HepG2 (cell line): ENCODE measurements around the gene ST8SIA3. TPM values are rescaled to one million over a fixed set of nuclear protein-coding genes. Genes with fewer than 3 reads are reported as not detected.

Experiments
- ATAC-seq: fragments of 200-7000 bp; cut with Tn5 transposase; 3 replicates; pipeline ENCODE4 v1.9.1; 2020; ENCODE audit warnings: mild to moderate bottlenecking, moderate library complexity
- BruUV-seq: library from RNA; stranded (reverse); fragments of 400-500 nt; replicated peaks from 2 replicates; lab custom pipeline; 2021; lab: Mats Ljungman, UMichigan
- CTCF ChIA-PET: fragments of 300-600 bp; formaldehyde crosslinking; extraction: SDS; loops from one replicate; lab custom pipeline; 2021; ENCODE audit warnings: low total read pairs, inconsistent platforms, low intra/inter-chr PET ratio; lab: Yijun Ruan, JAX
- POLR2A ChIA-PET: fragments of 350-600 bp; sonication (Branson Sonifier 250); formaldehyde crosslinking; loops from one replicate; lab custom pipeline; 2020; ENCODE audit warnings: antibody characterized with exemption, inconsistent platforms; lab: Yijun Ruan, JAX
- DNase-seq: peaks from one replicate; pipeline ENCODE4 v3.0.0-alpha.2; 2015; ENCODE audit warnings: low spot score
- FAIRE-seq: peaks from 3 replicates; lab custom pipeline; 2011; peaks lifted over from hg19 to GRCh38; lab: Jason Lieb, UNC
- H2AFZ ChIP-seq: one replicate; pipeline ENCODE4 v1.6.1; 2011; ENCODE audit warnings: low read length, inconsistent platforms
- H3K27ac ChIP-seq: fragments of 300-600 bp; 3 replicates; pipeline ENCODE4 v1.8.0; 2011; ENCODE audit warnings: mixed run types, mild to moderate bottlenecking, mixed read lengths, low read length, inconsistent platforms; ENCODE audit not compliant: insufficient read depth; ENCODE audit errors: extremely low read length
- H3K27me3 ChIP-seq, 2 experiments: fragments of 200-600 bp in 1 of 2; 2 replicates in 1 of 2; 3 replicates in 1 of 2; pipeline versions ENCODE4 v1.6.0 to v1.8.0; 2011; ENCODE audit warnings: low read length in 2 of 2, mild to moderate bottlenecking in 2 of 2, moderate library complexity in 2 of 2, inconsistent platforms in 1 of 2; ENCODE audit not compliant: insufficient read depth in 2 of 2, control insufficient read depth in 1 of 2
- H3K36me3 ChIP-seq, 2 experiments: fragments of 200-600 bp in 1 of 2; replicated peaks in 1 of 2; 2 replicates in 1 of 2; 3 replicates in 1 of 2; pipeline versions ENCODE4 v1.5.1 to v1.8.0; 2011; ENCODE audit warnings: low read length in 2 of 2, inconsistent platforms in 1 of 2; ENCODE audit not compliant: insufficient read depth in 2 of 2, control insufficient read depth in 1 of 2
- H3K4me1 ChIP-seq: 2 replicates; pipeline ENCODE4 v1.5.1; 2012; ENCODE audit warnings: low read length, inconsistent platforms; ENCODE audit not compliant: insufficient read depth
- H3K4me2 ChIP-seq: 2 replicates; pipeline ENCODE4 v1.6.0; 2011; ENCODE audit warnings: low read depth, low read length, inconsistent platforms
- H3K4me3 ChIP-seq, 3 experiments: fragments of 200-600 bp in 1 of 3; sonication (generic), shearing (Covaris generic) in 1 of 3; replicated peaks in 1 of 3; 2 replicates each; pipeline ENCODE4 v1.5.1; 2011 to 2016; ENCODE audit warnings: low read length in 3 of 3, inconsistent platforms in 2 of 3, low read depth in 2 of 3, mild to moderate bottlenecking in 2 of 3, control low read depth in 1 of 3, mixed read lengths in 1 of 3; ENCODE audit not compliant: insufficient read depth in 1 of 3
- H3K79me2 ChIP-seq: one replicate; pipeline ENCODE4 v1.6.1; 2011; ENCODE audit warnings: low read length, inconsistent platforms; ENCODE audit not compliant: insufficient read depth
- H3K9ac ChIP-seq: 2 replicates; pipeline ENCODE4 v1.6.0; 2011; ENCODE audit warnings: mild to moderate bottlenecking, low read depth, low read length, inconsistent platforms; ENCODE audit not compliant: insufficient read depth
- H3K9me3 ChIP-seq: 2 replicates; pipeline ENCODE4 v1.5.1; 2012; ENCODE audit warnings: mild to moderate bottlenecking, low read length
- H4K20me1 ChIP-seq: 2 replicates; pipeline ENCODE4 v1.6.0; 2011; ENCODE audit warnings: inconsistent platforms, mild to moderate bottlenecking, low read length, moderate library complexity; ENCODE audit not compliant: insufficient read depth
- CC2D1A ChIP-seq: sonication (generic); formaldehyde crosslinking; IDR thresholded peaks from 2 replicates; pipeline ENCODE4 v1.8.1; 2023; ENCODE audit warnings: mild to moderate bottlenecking, missing genetic modification reagents
- EP300 ChIP-seq, 3 experiments: sonication (generic) in 1 of 3; formaldehyde crosslinking in 1 of 3; IDR thresholded peaks; 2 replicates each; pipeline versions ENCODE4 v1.5.1 to v1.6.1; 2011 to 2020; ENCODE audit warnings: low read depth in 2 of 3, low read length in 2 of 3, borderline replicate concordance in 1 of 3, improper control_type of control experiment in 1 of 3, mild to moderate bottlenecking in 1 of 3, missing genetic modification reagents in 1 of 3, moderate library complexity in 1 of 3
- KAT2B ChIP-seq: fragments of 150-350 bp; IDR thresholded peaks from 2 replicates; pipeline ENCODE4 v1.6.1; 2014; ENCODE audit warnings: low read depth, low read length, borderline replicate concordance
- NR2F6 ChIP-seq, 2 experiments: IDR thresholded peaks; 2 replicates each; pipeline ENCODE4 v1.6.1; 2016; ENCODE audit warnings: antibody characterized with exemption in 1 of 2, mild to moderate bottlenecking in 1 of 2
- NRL ChIP-seq: sonication (generic); formaldehyde crosslinking; IDR thresholded peaks from 2 replicates; pipeline ENCODE4 v1.5.0; 2020; ENCODE audit warnings: missing genetic modification reagents, mild to moderate bottlenecking, moderate library complexity, borderline replicate concordance
- PHF21A ChIP-seq: sonication (generic); formaldehyde crosslinking; IDR thresholded peaks from 2 replicates; pipeline ENCODE4 v1.5.0; 2020; ENCODE audit warnings: mild to moderate bottlenecking, missing genetic modification reagents
- REST ChIP-seq, 2 experiments: IDR thresholded peaks; 2 replicates each; pipeline ENCODE4 v1.6.1; 2011 to 2012; ENCODE audit warnings: low read length in 2 of 2, borderline replicate concordance in 1 of 2, low read depth in 1 of 2, mild to moderate bottlenecking in 1 of 2, moderate library complexity in 1 of 2
- TEAD2 ChIP-seq: sonication (generic); formaldehyde crosslinking; IDR thresholded peaks from 2 replicates; pipeline ENCODE4 v1.9.0; 2021; ENCODE audit warnings: missing genetic modification reagents
- XBP1 ChIP-seq: sonication (generic); formaldehyde crosslinking; IDR thresholded peaks from 2 replicates; pipeline ENCODE4 v1.5.0; 2020; ENCODE audit warnings: missing genetic modification reagents
- ZBTB43 ChIP-seq: sonication (generic); formaldehyde crosslinking; conservative IDR thresholded peaks from 2 replicates; pipeline ENCODE4 v1.4.0; 2020; ENCODE audit warnings: missing genetic modification reagents
- ZNF687 ChIP-seq: sonication (generic); formaldehyde crosslinking; IDR thresholded peaks from 2 replicates; pipeline ENCODE4 v1.5.1; 2020; ENCODE audit warnings: mild to moderate bottlenecking, missing genetic modification reagents, moderate library complexity
- ZNF737 ChIP-seq: sonication (generic); formaldehyde crosslinking; IDR thresholded peaks from 2 replicates; pipeline ENCODE4 v1.5.0; 2020; ENCODE audit warnings: missing genetic modification reagents, mild to moderate bottlenecking, borderline replicate concordance
- WGBS: methylation state at CpG from one replicate; pipeline ENCODE4 v1.1.6; 2017; ENCODE audit warnings: low lambda C conversion rate; 5-methylcytosine and 5-hydroxymethylcytosine counted together
- in situ Hi-C: cut with HindIII; loops from 2 replicates; pipeline ENCODE4 v1.10.0; 2017; ENCODE audit warnings: low pct_unique_long_range_greater_than_20kb; ENCODE audit not compliant: extremely low pct_ligation_motif_present
- intact Hi-C: fragments of 100-400 bp; cut with micrococcal nuclease; formaldehyde crosslinking; loops from one replicate; pipeline ENCODE4 v1.10.0; 2022; ENCODE audit not compliant: unreplicated experiment
- polyA plus RNA-seq, 8 experiments: library from polyadenylated mRNA; depleted of rRNA in 3 of 8; stranded (reverse) in 7 of 8; unstranded in 1 of 8; fragments of >200 nt; fragmentation: Illumina TruSeq in 4 of 8; extraction: Trizol in 4 of 8; gene quantifications; 2 replicates each; pipeline versions ENCODE4 v1.2.1 to v1.2.3, GENCODE V29; 2011 to 2016; ENCODE audit warnings: low read depth in 4 of 8, missing spikeins in 1 of 8, mixed read lengths in 1 of 8; ENCODE audit not compliant: insufficient read depth in 1 of 8
- total RNA-seq, 5 experiments: library from RNA; depleted of rRNA; stranded (reverse); fragments of >200 nt; fragmentation: Illumina TruSeq; extraction: Trizol; gene quantifications; 2 replicates each; pipeline ENCODE4 v1.2.3, GENCODE V29; 2016; ENCODE audit warnings: low read depth in 1 of 5

The ST8SIA3 gene
- total and polyA plus RNA-seq, 2 of the 13 experiments (the other 11 are each of a cell fraction or from before 2014, with no cell fraction given) = not detected

GRCh38 chr18:57359433-57359832 is 7.1 kb downstream of the ST8SIA3 start:
- Histone ChIP-seq H3K4me1 (peaks cover 14% of the 10 kb centered on the region), H3K4me3 (no peak overlapping the region; a peak in 1 of 6 replicates), H3K36me3 (no peaks in the 10 kb centered on the region), H3K79me2 (no peaks in the 10 kb centered on the region), H2AFZ (no peak overlapping the region), H3K9me3 (no peaks in the 10 kb centered on the region), H3K4me2 (peak overlapping the region; percentile 15; the same call in 1 of the 2 replicates), H3K27ac (no peak overlapping the region), H3K9ac (no peak overlapping the region), H3K27me3 (0 out of 5 replicates have a peak, but pooled peaks cover under 1 to 1% of the 10 kb centered on the region in 2 experiments), H4K20me1 (no peaks in the 10 kb centered on the region)
- FAIRE-seq (no peak), DNase-seq (peak; percentile 34), ATAC-seq (peak; percentile 97)
- ChIA-PET POLR2A (no interaction called here), CTCF (no interaction called here)
- WGBS = 1% methylated on average over 4 of the region's 4 CpGs
- intact Hi-C loops (loop anchor here (1.0 kb wide), 1 partner anchor 79 kb away; no protein-coding TSS in a partner anchor), in situ Hi-C loops (no loop called here)
- BruUV-seq = no TSS peak
- TF ChIP-seq NR2F6 (IDR thresholded peaks at IDR 0.05) (0 out of 2 replicates have a peak, but pooled peaks have one; percentile 30), NR2F6 (CRISPR knock-in tag; IDR thresholded peaks at IDR 0.05) (no peak), ZNF737 (no peak), TEAD2 (CRISPR knock-in tag) (no peak), REST (IDR thresholded peaks at IDR 0.05; ENCODE audit: borderline replicate concordance in 1 of 2, low read depth in 1 of 2, low read length in 2 of 2) (peak in 1 of 2 experiments; percentile 12; a peak in 1 of 4 replicates), CC2D1A (no peak), NRL (CRISPR knock-in tag) (no peak), XBP1 (CRISPR knock-in tag) (no peak), PHF21A (CRISPR knock-in tag) (0 out of 2 replicates have a peak, but pooled peaks have one; percentile 31), KAT2B (no peak), ZBTB43 (CRISPR knock-in tag) (0 out of 2 replicates have a peak, but pooled peaks have one; percentile 41), EP300 (IDR thresholded peaks at IDR 0.05; ENCODE audit: low read depth in 2 of 2, low read length in 2 of 2) (peak in 1 of 2 experiments; percentile 45; a peak in 1 of 4 replicates), EP300 (CRISPR knock-in tag; IDR thresholded peaks at IDR 0.05; ENCODE audit: borderline replicate concordance) (no peak), ZNF687 (CRISPR knock-in tag) (no peak)
